SJCRH30 (cell line): ENCODE results near the gene ITPKC. TPM values are rescaled to one million over a fixed set of nuclear protein-coding genes. Genes with fewer than 3 reads are reported as not detected.

Source experiments
- DNase-seq, 2 experiments: peaks; one replicate each; pipeline ENCODE4 v3.0.0-alpha.2; 2015 to 2020
- H3K27ac ChIP-seq: fragments of 250-450 bp; sonication (Bioruptor Pico); 2 replicates; pipeline ENCODE4 v1.5.1; 2020; ENCODE audit warnings: mild to moderate bottlenecking, moderate library complexity
- H3K27me3 ChIP-seq: fragments of 250-450 bp; sonication (Bioruptor Pico); 2 replicates; pipeline ENCODE4 v1.5.1; 2020; ENCODE audit warnings: mild to moderate bottlenecking, moderate library complexity
- H3K36me3 ChIP-seq: fragments of 250-450 bp; sonication (Bioruptor Pico); 2 replicates; pipeline ENCODE4 v1.5.1; 2020; ENCODE audit warnings: mild to moderate bottlenecking, moderate library complexity
- H3K4me1 ChIP-seq: fragments of 250-450 bp; sonication (Bioruptor Pico); 2 replicates; pipeline ENCODE4 v1.5.1; 2020; ENCODE audit warnings: mild to moderate bottlenecking, moderate library complexity
- H3K4me3 ChIP-seq: fragments of 250-450 bp; sonication (Bioruptor Pico); 2 replicates; pipeline ENCODE4 v1.5.1; 2020; ENCODE audit warnings: mild to moderate bottlenecking, moderate library complexity
- H3K9me3 ChIP-seq: fragments of 250-450 bp; sonication (Bioruptor Pico); replicated peaks from 2 replicates; pipeline ENCODE4 v1.5.1; 2020; ENCODE audit warnings: mild to moderate bottlenecking, moderate library complexity
- total RNA-seq: library from RNA; depleted of rRNA; stranded (reverse); fragments of >200 nt; shearing (Covaris generic); gene quantifications from 2 replicates; pipeline ENCODE4 v1.2.3, GENCODE V29; 2014

ITPKC gene
- total RNA-seq, 1 experiment from 2014 or later: 7.2 TPM

GRCh38 chr19:40736661-40737060 is 19.7 kb downstream of the ITPKC start:
- Histone ChIP-seq H3K36me3 (peaks cover 7% of the 10 kb centered on the region), H3K4me3 (no peak overlapping the region), H3K27me3 (no peaks in the 10 kb centered on the region), H3K27ac (no peak overlapping the region), H3K9me3 (no peaks in the 10 kb centered on the region), H3K4me1 (no peaks in the 10 kb centered on the region)
- no peak for DNase-seq

GRCh38 chr19:40737102-40737644 is 20.3 kb downstream of the ITPKC start:
- no peaks in the 10 kb centered on the region for H3K27me3 ChIP-seq
- no peak for DNase-seq
- peaks cover 5% of the 10 kb centered on the region for H3K36me3 ChIP-seq
- no peak overlapping the region for H3K27ac ChIP-seq
- no peaks in the 10 kb centered on the region for H3K9me3 ChIP-seq
- no peak overlapping the region for H3K4me3 ChIP-seq
- H3K4me1 ChIP-seq: no peaks in the 10 kb centered on the region

GRCh38 chr19:40739030-40739839 is 22.3 kb downstream of the ITPKC start:
- Histone ChIP-seq H3K4me3 (no peak overlapping the region), H3K36me3 (no peaks in the 10 kb centered on the region; the same call in 1 of the 2 replicates), H3K27me3 (no peaks in the 10 kb centered on the region), H3K9me3 (no peaks in the 10 kb centered on the region), H3K27ac (no peak overlapping the region), H3K4me1 (no peaks in the 10 kb centered on the region)
- no peak for DNase-seq

- Histone ChIP-seq H3K4me1 (no peaks in the 10 kb centered on the region), H3K9me3 (no peaks in the 10 kb centered on the region), H3K36me3 (no peaks in the 10 kb centered on the region; the same call in 1 of the 2 replicates), H3K27me3 (no peaks in the 10 kb centered on the region), H3K27ac (no peak overlapping the region), H3K4me3 (no peak overlapping the region)
- DNase-seq: no peak
Measured at GRCh38 chr19:40739871-40740703, 23.2 kb downstream of the ITPKC start.

GRCh38 chr19:40740747-40741146 is 23.8 kb downstream of the ITPKC start:
- Histone ChIP-seq H3K27ac (no peak overlapping the region), H3K4me3 (no peak overlapping the region), H3K4me1 (no peaks in the 10 kb centered on the region), H3K36me3 (no peaks in the 10 kb centered on the region; the same call in 1 of the 2 replicates), H3K9me3 (no peaks in the 10 kb centered on the region), H3K27me3 (no peaks in the 10 kb centered on the region)
- DNase-seq: no peak

- Histone ChIP-seq H3K36me3 (no peaks in the 10 kb centered on the region), H3K4me3 (no peak overlapping the region), H3K27me3 (no peaks in the 10 kb centered on the region), H3K27ac (no peak overlapping the region), H3K9me3 (no peaks in the 10 kb centered on the region), H3K4me1 (no peaks in the 10 kb centered on the region)
- DNase-seq: no peak
Measured at GRCh38 chr19:40741527-40742390, 24.8 kb downstream of the ITPKC start.

- Histone ChIP-seq H3K27ac (no peak overlapping the region), H3K27me3 (no peaks in the 10 kb centered on the region), H3K9me3 (no peaks in the 10 kb centered on the region), H3K4me3 (no peak overlapping the region), H3K36me3 (no peaks in the 10 kb centered on the region), H3K4me1 (no peaks in the 10 kb centered on the region)
- DNase-seq: no peak
Measured at GRCh38 chr19:40742477-40742876, 25.6 kb downstream of the ITPKC start.

- H3K4me1 ChIP-seq: no peaks in the 10 kb centered on the region
- no peak for DNase-seq
- no peaks in the 10 kb centered on the region for H3K27me3 ChIP-seq
- no peaks in the 10 kb centered on the region for H3K36me3 ChIP-seq
- H3K4me3 ChIP-seq: no peak overlapping the region
- H3K27ac ChIP-seq: no peak overlapping the region
- no peaks in the 10 kb centered on the region for H3K9me3 ChIP-seq
Measured at GRCh38 chr19:40742886-40743285, 26.0 kb downstream of the ITPKC start.

GRCh38 chr19:40743926-40744325 is 27.0 kb downstream of the ITPKC start:
- Histone ChIP-seq H3K4me1 (no peaks in the 10 kb centered on the region), H3K36me3 (no peaks in the 10 kb centered on the region), H3K4me3 (no peak overlapping the region), H3K27ac (no peak overlapping the region), H3K9me3 (no peaks in the 10 kb centered on the region), H3K27me3 (no peaks in the 10 kb centered on the region)
- no peak for DNase-seq

- no peaks in the 10 kb centered on the region for H3K9me3 ChIP-seq
- no peak for DNase-seq
- no peaks in the 10 kb centered on the region for H3K36me3 ChIP-seq
- no peak overlapping the region for H3K4me3 ChIP-seq
- H3K27me3 ChIP-seq: no peaks in the 10 kb centered on the region
- no peak overlapping the region for H3K27ac ChIP-seq
- peaks cover 5% of the 10 kb centered on the region; the same call in 1 of the 2 replicates for H3K4me1 ChIP-seq
Measured at GRCh38 chr19:40744554-40745401, 27.9 kb downstream of the ITPKC start.

- Histone ChIP-seq H3K36me3 (no peaks in the 10 kb centered on the region), H3K27ac (no peak overlapping the region), H3K9me3 (no peaks in the 10 kb centered on the region), H3K4me1 (peaks cover 8% of the 10 kb centered on the region; the same call in 1 of the 2 replicates), H3K4me3 (no peak overlapping the region), H3K27me3 (no peaks in the 10 kb centered on the region)
- DNase-seq: no peak
Measured at GRCh38 chr19:40745402-40745780, 28.5 kb downstream of the ITPKC start.

GRCh38 chr19:40747536-40747935 is 30.6 kb downstream of the ITPKC start:
- Histone ChIP-seq H3K27ac (no peak overlapping the region), H3K4me1 (peaks cover 8% of the 10 kb centered on the region; the same call in 1 of the 2 replicates), H3K36me3 (no peaks in the 10 kb centered on the region), H3K4me3 (no peak overlapping the region), H3K9me3 (no peaks in the 10 kb centered on the region), H3K27me3 (no peaks in the 10 kb centered on the region)
- DNase-seq: no peak

- Histone ChIP-seq H3K4me1 (peaks cover 8% of the 10 kb centered on the region; the same call in 1 of the 2 replicates), H3K27ac (peak within 1 kb of the TSS; percentile 97), H3K27me3 (no peaks in the 10 kb centered on the region), H3K4me3 (peak within 1 kb of the TSS; percentile 70), H3K9me3 (no peaks in the 10 kb centered on the region), H3K36me3 (peaks cover 14% of the 10 kb centered on the region)
- peak; percentile 100 for DNase-seq
Measured at GRCh38 chr19:40750058-40750873, 33.4 kb downstream of the ITPKC start, which contains the start of gene ACTMAP. ACTMAP (minus strand) TSS chr19:40750477; CDS start chr19:40749803, 674 bp downstream.
